Parathyroid adenoma (tissue), 2 donors: Measurements from ENCODE around the gene SSPN.

Experiments
- H2AFZ ChIP-seq: fragments of 300-600 bp; sonication (generic); one replicate; pipeline ENCODE4 v1.7.0; 2017; ENCODE audit warnings: antibody characterized with exemption, mild to moderate bottlenecking
- H3K27ac ChIP-seq: fragments of 300-600 bp; sonication (generic); one replicate; pipeline ENCODE4 v1.7.0; 2017
- H3K27me3 ChIP-seq: fragments of 300-600 bp; sonication (generic); one replicate; pipeline ENCODE4 v1.7.0; 2017; ENCODE audit warnings: low read length; ENCODE audit not compliant: control insufficient read depth, insufficient read depth
- H3K36me3 ChIP-seq: fragments of 300-600 bp; sonication (generic); one replicate; pipeline ENCODE4 v1.7.0; 2017; ENCODE audit warnings: low read length; ENCODE audit not compliant: control insufficient read depth, insufficient read depth
- H3K4me1 ChIP-seq: fragments of 300-600 bp; sonication (generic); one replicate; pipeline ENCODE4 v1.7.0; 2017; ENCODE audit warnings: control low read depth
- H3K4me2 ChIP-seq: fragments of 300-600 bp; sonication (generic); one replicate; pipeline ENCODE4 v1.7.0; 2017; ENCODE audit warnings: low read length
- H3K4me3 ChIP-seq: fragments of 300-600 bp; sonication (generic); one replicate; pipeline ENCODE4 v1.7.0; 2017; ENCODE audit warnings: low read depth, low read length
- H3K79me2 ChIP-seq: fragments of 300-600 bp; sonication (generic); one replicate; pipeline ENCODE4 v1.7.0; 2017; ENCODE audit warnings: control low read depth
- H3K9ac ChIP-seq: fragments of 300-600 bp; sonication (generic); one replicate; pipeline ENCODE4 v1.7.0; 2017; ENCODE audit warnings: mild to moderate bottlenecking
- H3K9me3 ChIP-seq: fragments of 300-600 bp; sonication (generic); one replicate; pipeline ENCODE4 v1.7.0; 2017; ENCODE audit warnings: low read length; ENCODE audit not compliant: control insufficient read depth
- TF ChIP-seq, protein P1 (sequence below): fragments of 300-600 bp; sonication (generic); IDR thresholded peaks from one replicate; pipeline ENCODE4 v1.7.0; 2017; ENCODE audit warnings: antibody characterized with exemption, mild to moderate bottlenecking
- donor health status: primary hyperparathyroidism.

Gene SSPN

DNA sequence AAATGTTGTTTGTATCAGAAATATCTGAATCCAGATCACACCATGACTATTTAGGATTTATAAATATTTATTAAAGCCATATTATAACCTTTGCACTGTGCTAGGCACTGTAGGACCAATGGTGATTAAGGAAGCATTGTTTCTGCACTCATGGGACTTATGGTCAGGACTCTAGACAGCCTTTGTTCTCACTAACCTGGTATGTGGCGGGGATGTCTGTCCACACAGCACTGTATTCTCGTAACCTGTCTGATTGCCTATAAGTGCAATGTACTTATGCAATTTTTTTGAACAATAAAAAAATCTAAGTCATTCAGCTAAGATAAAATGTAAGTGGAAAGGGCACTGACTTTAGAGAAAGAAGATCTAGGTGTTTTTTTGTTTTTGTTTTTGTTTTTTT, 6.7 kb upstream of the SSPN start:
- Histone ChIP-seq H3K4me2 (no peak overlapping the region), H3K36me3 (no peaks in the 10 kb centered on the region), H3K27ac (no peak overlapping the region), H3K9ac (no peak overlapping the region), H2AFZ (no peak overlapping the region), H3K4me1 (no peaks in the 10 kb centered on the region), H3K9me3 (no peaks in the 10 kb centered on the region), H3K79me2 (no peaks in the 10 kb centered on the region), H3K27me3 (no peaks in the 10 kb centered on the region), H3K4me3 (no peak overlapping the region)
- TF ChIP-seq, protein P1, sequence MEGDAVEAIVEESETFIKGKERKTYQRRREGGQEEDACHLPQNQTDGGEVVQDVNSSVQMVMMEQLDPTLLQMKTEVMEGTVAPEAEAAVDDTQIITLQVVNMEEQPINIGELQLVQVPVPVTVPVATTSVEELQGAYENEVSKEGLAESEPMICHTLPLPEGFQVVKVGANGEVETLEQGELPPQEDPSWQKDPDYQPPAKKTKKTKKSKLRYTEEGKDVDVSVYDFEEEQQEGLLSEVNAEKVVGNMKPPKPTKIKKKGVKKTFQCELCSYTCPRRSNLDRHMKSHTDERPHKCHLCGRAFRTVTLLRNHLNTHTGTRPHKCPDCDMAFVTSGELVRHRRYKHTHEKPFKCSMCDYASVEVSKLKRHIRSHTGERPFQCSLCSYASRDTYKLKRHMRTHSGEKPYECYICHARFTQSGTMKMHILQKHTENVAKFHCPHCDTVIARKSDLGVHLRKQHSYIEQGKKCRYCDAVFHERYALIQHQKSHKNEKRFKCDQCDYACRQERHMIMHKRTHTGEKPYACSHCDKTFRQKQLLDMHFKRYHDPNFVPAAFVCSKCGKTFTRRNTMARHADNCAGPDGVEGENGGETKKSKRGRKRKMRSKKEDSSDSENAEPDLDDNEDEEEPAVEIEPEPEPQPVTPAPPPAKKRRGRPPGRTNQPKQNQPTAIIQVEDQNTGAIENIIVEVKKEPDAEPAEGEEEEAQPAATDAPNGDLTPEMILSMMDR = no peak

DNA sequence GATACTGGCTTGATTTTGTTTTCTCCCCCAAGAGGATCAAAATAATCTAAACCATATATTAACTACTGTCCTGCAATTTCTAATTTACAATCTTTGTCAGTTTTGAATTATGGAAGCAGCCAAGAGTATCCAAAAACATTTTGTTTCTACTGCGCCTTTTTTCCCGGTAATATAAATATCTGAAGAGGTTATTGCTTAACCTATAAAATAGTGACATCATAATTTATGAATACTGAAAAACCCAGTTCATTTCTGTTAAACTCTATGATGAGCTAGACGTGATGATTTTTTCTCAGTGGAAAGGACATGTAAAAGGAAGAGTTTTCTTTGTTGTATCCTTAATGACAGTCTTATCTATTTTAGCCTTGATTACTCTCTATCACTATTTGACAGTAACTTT, 3.2 kb upstream of the SSPN start:
- no peaks in the 10 kb centered on the region for H3K4me1 ChIP-seq
- H3K9me3 ChIP-seq = no peaks in the 10 kb centered on the region
- no peak overlapping the region for H3K27ac ChIP-seq
- H2AFZ ChIP-seq = no peak overlapping the region
- no peak overlapping the region for H3K9ac ChIP-seq
- TF ChIP-seq, protein P1 = no peak
- no peaks in the 10 kb centered on the region for H3K36me3 ChIP-seq
- no peaks in the 10 kb centered on the region for H3K27me3 ChIP-seq
- no peaks in the 10 kb centered on the region for H3K79me2 ChIP-seq
- H3K4me2 ChIP-seq = no peak overlapping the region
- H3K4me3 ChIP-seq = no peak overlapping the region

DNA sequence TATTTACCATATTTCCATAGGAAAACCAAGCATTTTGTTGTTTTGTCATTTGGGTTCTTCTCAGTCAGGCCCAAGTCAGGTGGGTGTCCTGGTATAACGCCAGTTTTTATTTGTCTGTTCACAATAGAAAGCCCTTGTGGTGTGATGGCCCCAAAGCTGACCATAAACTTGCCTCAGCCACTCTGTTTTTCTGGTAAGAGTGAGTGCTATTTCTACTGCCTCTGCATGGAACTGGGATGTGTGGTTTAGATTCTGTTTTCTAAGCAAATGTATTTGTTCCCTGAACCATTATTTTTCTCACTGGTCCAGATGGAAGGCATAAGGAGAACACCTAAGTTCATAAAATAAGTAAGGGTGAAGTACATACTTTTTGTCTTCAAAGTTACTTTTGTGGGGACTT, 1.8 kb upstream of the SSPN start:
- H3K36me3 ChIP-seq = no peaks in the 10 kb centered on the region
- no peaks in the 10 kb centered on the region for H3K27me3 ChIP-seq
- no peak overlapping the region for H3K9ac ChIP-seq
- H3K4me1 ChIP-seq = no peaks in the 10 kb centered on the region
- H2AFZ ChIP-seq = no peak overlapping the region
- TF ChIP-seq, protein P1 = no peak
- no peaks in the 10 kb centered on the region for H3K9me3 ChIP-seq
- H3K79me2 ChIP-seq = no peaks in the 10 kb centered on the region
- no peak overlapping the region for H3K4me3 ChIP-seq
- no peak overlapping the region for H3K27ac ChIP-seq
- H3K4me2 ChIP-seq = no peak overlapping the region

DNA sequence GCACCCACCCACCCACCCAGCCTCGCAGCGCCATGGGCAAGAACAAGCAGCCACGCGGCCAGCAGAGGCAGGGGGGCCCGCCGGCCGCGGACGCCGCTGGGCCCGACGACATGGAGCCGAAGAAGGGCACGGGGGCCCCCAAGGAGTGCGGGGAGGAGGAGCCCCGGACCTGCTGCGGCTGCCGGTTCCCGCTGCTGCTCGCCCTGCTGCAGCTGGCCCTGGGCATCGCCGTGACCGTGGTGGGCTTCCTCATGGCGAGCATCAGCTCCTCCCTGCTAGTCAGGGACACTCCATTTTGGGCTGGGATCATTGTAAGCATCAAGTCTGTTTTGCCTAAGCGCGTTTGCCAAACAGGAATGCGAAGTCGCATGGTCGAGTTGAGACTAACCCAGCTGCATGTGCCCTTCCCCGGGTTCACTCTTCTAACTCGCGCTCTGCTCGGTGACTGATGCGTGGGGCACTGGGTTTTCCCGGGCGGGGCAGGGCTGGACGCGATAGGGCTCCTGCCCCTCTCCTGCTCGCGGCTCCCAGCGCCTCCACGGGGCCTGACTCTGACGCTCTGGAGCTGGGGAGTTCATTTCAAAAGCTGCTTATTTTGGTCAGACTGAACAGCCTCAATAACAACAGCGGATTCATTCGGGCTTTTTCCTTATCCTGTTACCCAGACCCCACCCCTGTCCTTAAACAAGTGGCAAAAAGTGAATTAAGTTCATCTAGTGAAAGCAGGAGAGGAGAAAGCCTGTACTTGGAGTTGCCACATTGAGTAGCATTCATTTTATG, 458 bp downstream of the SSPN start:
- H3K79me2 ChIP-seq = no peaks in the 10 kb centered on the region
- H3K27me3 ChIP-seq = no peaks in the 10 kb centered on the region
- no peaks in the 10 kb centered on the region for H3K4me1 ChIP-seq
- H3K9me3 ChIP-seq = no peaks in the 10 kb centered on the region
- no peak overlapping the region for H3K27ac ChIP-seq
- peak overlapping the region; percentile 57 for H2AFZ ChIP-seq
- H3K4me2 ChIP-seq = peak overlapping the region; percentile 81
- TF ChIP-seq, protein P1 = no peak
- no peaks in the 10 kb centered on the region for H3K36me3 ChIP-seq
- H3K9ac ChIP-seq = no peak overlapping the region
- peak overlapping the region; percentile 51 for H3K4me3 ChIP-seq

DNA sequence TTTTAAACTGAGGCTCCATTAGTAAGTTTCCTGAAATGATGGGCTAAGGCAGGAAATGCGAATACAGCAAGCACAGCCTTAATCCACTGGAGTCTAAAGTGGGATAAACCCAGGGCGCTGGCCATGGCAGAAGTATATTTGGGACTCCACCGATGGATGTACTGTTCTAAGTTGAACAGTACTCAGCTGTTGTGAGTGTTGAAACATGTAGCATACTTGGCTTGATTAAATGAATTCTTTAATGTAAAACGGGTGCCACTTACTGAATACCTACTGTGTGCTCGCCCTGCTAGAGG, 996 bp downstream of the SSPN start:
- Histone ChIP-seq H3K9ac (no peak overlapping the region), H3K36me3 (no peaks in the 10 kb centered on the region), H3K27me3 (no peaks in the 10 kb centered on the region), H3K27ac (no peak overlapping the region), H2AFZ (no peak overlapping the region), H3K4me1 (no peaks in the 10 kb centered on the region), H3K4me2 (peak overlapping the region; percentile 81), H3K79me2 (no peaks in the 10 kb centered on the region), H3K4me3 (peak overlapping the region; percentile 51), H3K9me3 (no peaks in the 10 kb centered on the region)
- TF ChIP-seq, protein P1 = no peak
